HTR-8/SVneo (cell line): ENCODE data around the gene INSYN2B.

Experiments used
- DNase-seq: peaks from one replicate; pipeline ENCODE4 v3.0.0; 2011; ENCODE audit warnings: low spot score, mixed read lengths; ENCODE audit not compliant: insufficient read length
- FAIRE-seq: peaks from 2 replicates; lab custom pipeline; 2011; peaks lifted over from hg19 to GRCh38; lab: Jason Lieb, UNC

Gene INSYN2B

DNA sequence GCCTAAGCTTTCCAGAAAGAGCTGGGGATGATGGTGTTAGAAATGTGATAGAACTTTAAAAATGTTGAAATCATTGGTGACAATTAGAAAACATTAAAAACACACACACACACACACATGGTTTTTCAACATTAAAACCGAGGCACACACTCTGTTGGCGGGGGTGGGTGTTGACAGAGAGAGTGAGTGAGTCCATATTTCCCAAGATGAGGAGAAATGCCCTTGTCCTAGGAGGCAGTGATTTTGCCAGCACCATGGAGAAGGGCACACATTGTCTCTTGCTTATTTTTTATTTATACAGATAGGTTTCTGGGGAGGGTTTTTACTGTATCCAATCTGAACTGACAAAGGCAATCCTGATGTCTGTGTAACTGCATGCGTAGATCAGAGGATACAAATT lies 152.5 kb downstream of the INSYN2B start:
- DNase-seq (no peak), FAIRE-seq (no peak)

- DNase-seq (no peak), FAIRE-seq (no peak)
Observed at GRCh38 chr5:169826618-169827017, 153.7 kb downstream of the INSYN2B start.

- FAIRE-seq (no peak), DNase-seq (no peak)
Observed at GRCh38 chr5:169817031-169817430, 163.3 kb downstream of the INSYN2B start.

DNA sequence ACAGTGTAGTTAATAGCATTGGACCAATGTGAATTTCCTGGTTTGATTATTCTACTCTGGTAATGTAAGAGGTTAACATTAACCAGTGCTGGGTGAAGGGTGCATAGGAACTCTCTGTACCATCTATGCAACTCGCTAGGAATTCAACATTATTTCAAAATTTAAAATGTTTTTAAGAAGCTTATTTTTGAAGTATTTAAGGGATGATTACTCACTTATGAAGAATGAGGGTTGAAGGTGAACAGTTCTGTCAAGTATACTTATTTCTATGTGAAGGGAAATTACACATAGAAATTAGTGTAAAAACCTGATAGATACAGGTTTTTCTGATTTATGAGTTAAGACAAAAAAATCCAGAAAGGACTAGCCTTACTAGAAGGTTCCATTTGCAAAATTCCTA lies 165.8 kb downstream of the INSYN2B start:
- DNase-seq = no peak
- no peak for FAIRE-seq
